ENCODE results near the gene STARD13. TPM values are rescaled to one million over a fixed set of nuclear protein-coding genes. Genes with fewer than 3 reads are reported as not detected.

STARD13 gene
- total RNA-seq, 2 experiments from 2014 or later: 0.30 to 0.31 TPM

DNA sequence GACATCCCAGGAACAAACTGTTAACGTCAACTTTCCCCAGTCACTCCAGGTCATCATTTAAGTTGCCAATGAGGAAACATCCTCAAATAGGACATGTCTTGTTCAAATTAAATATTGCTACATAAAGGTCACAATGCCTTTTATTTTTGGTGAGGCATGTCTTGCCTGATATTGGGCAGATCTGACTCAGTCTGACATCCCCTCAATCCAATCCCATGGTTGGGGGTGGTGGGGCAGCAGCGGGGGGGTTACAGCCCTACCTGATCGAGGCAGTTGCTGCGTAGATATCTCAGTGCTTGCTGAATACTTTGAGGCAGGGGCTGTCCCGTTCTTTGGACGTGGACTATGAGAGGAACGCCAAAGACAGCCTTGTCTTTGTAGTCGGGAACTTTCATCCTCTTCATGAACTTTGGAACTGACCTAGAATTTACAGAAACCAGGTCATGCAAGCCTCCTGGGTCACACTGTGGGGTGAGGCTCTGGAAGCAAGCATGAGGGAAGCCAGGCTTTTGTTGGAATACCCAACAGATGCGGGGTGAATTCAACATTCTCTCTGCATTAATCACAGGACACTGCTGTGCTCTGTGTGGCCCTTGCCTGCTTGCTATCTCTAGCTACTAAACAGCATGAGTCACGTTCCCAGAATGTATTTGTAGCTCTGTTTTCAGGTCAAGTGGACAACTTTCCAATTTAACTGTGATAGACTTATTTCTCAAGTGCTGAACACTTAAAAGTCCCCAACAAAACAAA is 159.6 kb downstream of the STARD13 start:
- Mint-ChIP-seq H3K27ac (no peak overlapping the region), H3K36me3 (ENCODE audit: low read depth) (no peaks in the 10 kb centered on the region), H3K4me1 (ENCODE audit: low read depth) (no peaks in the 10 kb centered on the region), H3K4me3 (no peak overlapping the region), H3K9me3 (no peaks in the 10 kb centered on the region), H3K27me3 (ENCODE audit: low read depth) (peaks cover 12% of the 10 kb centered on the region)
- CTCF ChIA-PET: no interaction called here
- intact Hi-C loops (cut with micrococcal nuclease): no loop called here
- DNase-seq: no peak

DNA sequence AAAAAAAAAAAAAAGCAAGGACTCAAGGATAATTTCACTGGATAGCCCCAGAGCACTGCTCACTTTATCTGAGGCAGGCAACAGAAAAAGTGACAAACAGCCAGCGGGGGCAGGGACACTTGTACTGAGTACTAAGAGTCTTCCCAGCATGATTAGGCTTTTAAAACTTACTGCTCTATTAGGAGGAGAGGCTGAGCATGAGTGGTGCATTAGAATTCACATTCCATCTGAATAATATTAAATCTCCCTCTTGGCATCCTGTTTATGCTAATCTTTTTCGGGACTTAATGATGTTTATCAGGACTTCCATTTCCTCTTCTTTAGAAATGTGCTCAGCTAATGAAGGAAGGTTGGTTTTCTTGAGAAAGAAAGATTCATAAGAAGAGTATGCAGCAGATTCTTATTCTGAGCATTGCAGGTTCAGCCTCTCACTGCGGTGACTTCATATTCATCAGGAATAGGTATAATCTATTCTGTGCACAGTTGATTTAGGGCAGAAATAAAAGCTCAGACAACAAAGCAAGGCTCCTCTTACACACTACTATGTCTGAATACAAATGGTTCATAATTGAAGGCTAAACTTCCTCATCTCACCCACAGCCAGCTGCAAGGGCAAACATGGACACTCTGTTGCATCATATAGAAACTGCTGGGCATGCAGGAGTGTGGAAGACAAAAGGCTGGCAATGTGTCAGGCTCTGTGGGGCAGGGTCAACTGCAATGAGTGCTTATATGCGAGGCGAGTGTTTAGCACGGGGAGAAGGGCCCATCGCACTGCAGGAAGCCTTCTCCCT is 162.3 kb downstream of the STARD13 start:
- CTCF ChIA-PET: no interaction called here
- peaks cover 14% of the 10 kb centered on the region for H3K27me3 Mint-ChIP-seq (ENCODE audit: low read depth)
- no peak overlapping the region for H3K4me3 Mint-ChIP-seq
- intact Hi-C loops (cut with micrococcal nuclease): no loop called here
- H3K9me3 Mint-ChIP-seq: no peaks in the 10 kb centered on the region
- H3K27ac Mint-ChIP-seq: no peak overlapping the region
- H3K36me3 Mint-ChIP-seq (ENCODE audit: low read depth): no peaks in the 10 kb centered on the region
- no peaks in the 10 kb centered on the region for H3K4me1 Mint-ChIP-seq (ENCODE audit: low read depth)
- DNase-seq: no peak

DNA sequence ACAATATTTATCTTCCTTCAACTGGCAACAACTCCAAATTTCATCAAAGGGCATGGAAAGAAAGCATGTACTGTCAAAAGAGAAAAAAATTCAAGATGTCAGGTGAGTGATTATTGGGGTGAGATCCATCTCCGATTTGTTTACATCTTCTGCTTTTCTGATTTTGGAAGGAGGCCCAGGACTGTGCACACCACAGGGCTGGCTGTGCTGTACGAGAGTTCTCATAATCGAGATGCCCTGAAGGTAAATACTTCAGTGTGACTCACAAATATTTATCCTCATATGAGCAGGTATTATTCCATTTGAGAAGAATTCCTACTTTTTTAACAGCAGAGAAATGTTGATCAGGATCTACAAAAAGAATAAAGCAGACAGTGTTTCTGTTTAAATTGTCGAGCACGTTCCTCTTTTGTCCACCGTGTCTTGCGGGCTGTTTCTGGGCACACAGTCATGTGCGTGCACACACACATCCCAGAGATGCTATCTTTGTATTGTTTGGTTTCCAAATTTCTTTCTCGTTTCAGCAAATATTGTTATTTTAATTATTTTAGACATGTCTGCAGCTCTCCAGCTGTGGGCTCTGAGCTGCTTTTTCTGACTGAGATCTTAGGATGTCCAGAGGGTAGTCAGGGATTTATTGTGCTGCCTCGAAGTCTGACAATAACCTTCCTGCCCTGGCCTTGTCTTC is 165.6 kb downstream of the STARD13 start:
- Mint-ChIP-seq H3K4me3 (no peak overlapping the region), H3K36me3 (ENCODE audit: low read depth) (no peaks in the 10 kb centered on the region), H3K4me1 (ENCODE audit: low read depth) (no peaks in the 10 kb centered on the region), H3K27ac (no peak overlapping the region), H3K27me3 (ENCODE audit: low read depth) (peaks cover 14% of the 10 kb centered on the region), H3K9me3 (no peaks in the 10 kb centered on the region)
- DNase-seq: no peak
- CTCF ChIA-PET: no interaction called here
- intact Hi-C loops (cut with micrococcal nuclease): no loop called here

DNA sequence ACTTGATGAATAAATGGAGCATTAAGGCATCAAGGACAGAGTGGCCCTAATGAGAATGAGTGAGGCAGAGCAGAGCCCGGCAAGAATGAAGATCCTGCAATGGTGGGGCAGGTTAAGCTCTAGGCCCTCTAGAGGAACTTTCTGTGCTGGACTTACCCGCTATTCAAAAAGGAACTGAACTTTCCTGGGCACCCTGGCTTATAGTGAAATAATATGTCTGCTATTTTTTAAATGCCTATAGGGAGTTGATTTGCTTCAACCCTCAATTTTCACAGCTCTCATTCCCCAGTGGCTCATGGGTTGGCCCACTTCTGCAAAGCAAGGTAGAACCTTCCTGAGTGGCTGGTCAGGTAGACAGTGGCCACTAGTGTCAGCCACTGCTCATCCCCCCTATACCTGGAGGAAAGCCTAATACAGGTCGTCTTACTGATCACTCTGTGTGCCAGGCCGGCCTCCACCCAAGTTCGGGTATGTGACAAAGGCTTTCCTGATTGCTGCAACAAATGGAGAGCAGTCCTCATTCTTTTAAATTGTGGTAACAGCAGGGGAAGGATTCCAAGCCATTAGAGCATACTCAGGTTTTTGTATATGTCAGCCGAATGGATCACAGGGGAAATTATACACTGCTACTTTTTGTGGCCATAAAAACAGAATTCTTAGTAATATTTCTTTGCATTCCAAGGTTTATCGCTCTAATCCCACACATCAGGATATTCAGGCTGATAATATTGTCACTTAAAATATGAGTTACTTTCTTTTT is 166.4 kb downstream of the STARD13 start:
- no peak overlapping the region for H3K4me3 Mint-ChIP-seq
- H3K27me3 Mint-ChIP-seq (ENCODE audit: low read depth): peaks cover 14% of the 10 kb centered on the region
- no peak overlapping the region for H3K27ac Mint-ChIP-seq
- DNase-seq: no peak
- H3K4me1 Mint-ChIP-seq (ENCODE audit: low read depth): no peaks in the 10 kb centered on the region
- CTCF ChIA-PET: no interaction called here
- H3K9me3 Mint-ChIP-seq: no peaks in the 10 kb centered on the region
- H3K36me3 Mint-ChIP-seq (ENCODE audit: low read depth): no peaks in the 10 kb centered on the region
- intact Hi-C loops (cut with micrococcal nuclease): no loop called here

DNA sequence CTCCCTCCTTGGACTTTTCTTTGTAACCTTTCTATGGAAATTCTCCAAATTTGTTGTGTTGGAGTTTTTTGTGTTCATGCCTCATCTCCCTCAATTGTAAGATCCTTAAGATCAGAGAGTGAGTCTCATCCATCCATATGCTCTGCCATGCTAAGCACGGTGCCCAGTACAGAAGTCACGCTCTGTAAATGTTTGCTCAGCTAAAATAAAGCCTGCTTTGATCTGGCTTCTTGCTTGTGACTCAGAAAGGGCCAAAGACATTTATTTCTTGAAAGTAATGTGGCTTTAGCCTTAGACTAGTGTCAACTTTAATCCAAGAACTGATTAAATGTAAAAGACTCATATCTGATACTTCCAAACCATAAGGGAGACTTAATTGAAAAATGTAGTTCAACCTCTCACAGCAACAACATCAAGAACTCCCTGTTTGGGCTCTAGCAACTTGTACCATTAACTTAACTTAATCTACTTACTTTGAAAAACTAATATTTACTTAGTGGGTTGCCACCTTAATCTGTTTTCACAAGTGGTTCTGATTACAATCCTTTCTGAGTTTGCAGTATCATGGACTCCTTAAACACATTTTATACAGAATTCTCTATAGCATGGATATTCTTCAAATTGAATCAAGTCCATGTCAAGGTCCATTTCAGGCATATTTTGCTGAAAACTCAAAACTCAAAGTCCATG is 169.1 kb downstream of the STARD13 start:
- no peak for DNase-seq
- intact Hi-C loops (cut with micrococcal nuclease): no loop called here
- no peak overlapping the region for H3K27ac Mint-ChIP-seq
- H3K4me3 Mint-ChIP-seq: no peak overlapping the region
- CTCF ChIA-PET: no interaction called here
- H3K9me3 Mint-ChIP-seq: no peaks in the 10 kb centered on the region
- peaks cover 16% of the 10 kb centered on the region for H3K27me3 Mint-ChIP-seq (ENCODE audit: low read depth)
- no peaks in the 10 kb centered on the region for H3K4me1 Mint-ChIP-seq (ENCODE audit: low read depth)
- H3K36me3 Mint-ChIP-seq (ENCODE audit: low read depth): no peaks in the 10 kb centered on the region

DNA sequence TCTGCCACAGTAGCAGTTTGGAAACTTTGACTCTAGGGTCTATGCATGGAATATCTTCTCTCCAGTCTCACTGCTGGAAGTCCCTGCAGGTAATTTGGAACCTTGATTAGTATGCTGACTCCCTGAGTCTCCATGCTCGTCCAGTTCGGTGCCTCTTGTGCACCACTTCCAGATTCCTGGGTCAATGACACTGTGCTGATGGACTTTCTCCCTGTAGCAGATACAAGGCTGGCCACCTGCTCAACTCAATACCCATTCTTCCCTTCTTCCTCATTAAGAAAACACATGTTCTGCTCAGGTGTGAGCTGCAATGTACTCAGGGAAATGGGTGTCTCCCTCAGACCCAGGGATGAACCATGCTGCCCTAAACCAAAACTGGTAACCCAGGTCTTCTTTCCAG is 170.3 kb downstream of the STARD13 start:
- H3K4me3 Mint-ChIP-seq: no peak overlapping the region
- H3K4me1 Mint-ChIP-seq (ENCODE audit: low read depth): no peaks in the 10 kb centered on the region
- intact Hi-C loops (cut with micrococcal nuclease): no loop called here
- CTCF ChIA-PET: no interaction called here
- H3K9me3 Mint-ChIP-seq: no peaks in the 10 kb centered on the region
- peaks cover 13% of the 10 kb centered on the region for H3K27me3 Mint-ChIP-seq (ENCODE audit: low read depth)
- H3K36me3 Mint-ChIP-seq (ENCODE audit: low read depth): no peaks in the 10 kb centered on the region
- H3K27ac Mint-ChIP-seq: no peak overlapping the region
- DNase-seq: no peak

DNA sequence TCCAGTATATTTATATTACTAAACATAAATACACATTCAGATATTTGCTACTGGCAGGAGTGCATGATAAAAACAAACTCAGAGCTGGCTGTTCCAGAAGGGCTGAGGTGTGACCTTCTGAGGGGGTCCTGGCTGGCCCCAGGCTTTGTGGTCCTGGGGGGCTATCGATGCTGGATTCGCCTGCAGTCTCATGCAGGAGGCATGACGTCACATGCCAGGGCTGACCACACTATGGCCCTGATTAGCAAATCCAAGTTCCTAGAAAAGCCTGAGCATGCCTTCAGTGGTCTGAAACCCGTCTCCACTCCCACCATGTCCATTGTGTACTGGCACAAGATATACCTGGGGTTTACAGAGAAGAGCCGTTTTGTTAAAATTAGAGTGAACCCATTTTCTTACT is 171.4 kb downstream of the STARD13 start:
- DNase-seq: no peak
- H3K4me3 Mint-ChIP-seq: no peak overlapping the region
- H3K27ac Mint-ChIP-seq: no peak overlapping the region
- H3K4me1 Mint-ChIP-seq (ENCODE audit: low read depth): no peaks in the 10 kb centered on the region
- H3K27me3 Mint-ChIP-seq (ENCODE audit: low read depth): peaks cover 13% of the 10 kb centered on the region
- H3K36me3 Mint-ChIP-seq (ENCODE audit: low read depth): no peaks in the 10 kb centered on the region
- CTCF ChIA-PET: no interaction called here
- no peaks in the 10 kb centered on the region for H3K9me3 Mint-ChIP-seq
- intact Hi-C loops (cut with micrococcal nuclease): no loop called here

GRCh38 chr13:33112766-33113165 is 172.8 kb downstream of the STARD13 start:
- H3K9me3 Mint-ChIP-seq: no peaks in the 10 kb centered on the region
- intact Hi-C loops (cut with micrococcal nuclease): no loop called here
- no peak overlapping the region for H3K27ac Mint-ChIP-seq
- DNase-seq: no peak
- H3K4me1 Mint-ChIP-seq (ENCODE audit: low read depth): no peaks in the 10 kb centered on the region
- H3K27me3 Mint-ChIP-seq (ENCODE audit: low read depth): peaks cover 16% of the 10 kb centered on the region
- H3K36me3 Mint-ChIP-seq (ENCODE audit: low read depth): no peaks in the 10 kb centered on the region
- CTCF ChIA-PET: no interaction called here
- no peak overlapping the region for H3K4me3 Mint-ChIP-seq

DNA sequence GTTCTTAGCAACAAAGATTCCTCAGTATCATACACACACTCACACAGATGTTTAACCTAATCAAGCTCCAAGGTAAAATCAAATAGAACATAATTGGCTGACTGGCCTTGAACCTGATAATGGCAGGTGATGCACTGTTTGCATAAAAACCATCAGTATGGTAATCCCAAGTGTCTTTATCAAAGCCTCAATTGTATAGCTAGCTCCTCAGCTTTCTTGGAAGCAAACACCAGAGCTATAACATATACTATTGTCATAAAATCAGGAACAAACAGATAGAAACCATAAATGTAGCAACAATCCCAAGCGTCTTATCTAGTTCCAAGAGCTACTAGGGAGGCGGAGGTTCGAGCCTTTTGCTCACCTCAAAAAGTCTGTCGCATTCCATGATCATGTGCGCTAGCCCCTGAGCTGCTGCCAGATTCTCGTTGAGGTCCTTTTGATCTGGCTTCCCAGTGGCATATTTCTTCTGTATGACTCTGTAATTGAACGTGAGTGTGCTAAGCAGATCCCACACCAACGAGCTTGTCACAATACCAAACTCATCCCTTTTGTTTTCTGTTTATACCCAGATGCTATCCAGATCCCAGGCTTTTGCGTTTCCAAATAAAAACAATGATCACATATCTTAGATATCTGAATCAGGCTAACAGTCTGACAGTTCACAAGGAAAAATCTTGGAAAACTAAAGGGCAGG is 174.0 kb downstream of the STARD13 start:
- H3K27me3 Mint-ChIP-seq (ENCODE audit: low read depth): peaks cover 21% of the 10 kb centered on the region
- intact Hi-C loops (cut with micrococcal nuclease): no loop called here
- H3K36me3 Mint-ChIP-seq (ENCODE audit: low read depth): no peaks in the 10 kb centered on the region
- no peaks in the 10 kb centered on the region for H3K4me1 Mint-ChIP-seq (ENCODE audit: low read depth)
- H3K4me3 Mint-ChIP-seq: no peak overlapping the region
- H3K9me3 Mint-ChIP-seq: no peaks in the 10 kb centered on the region
- CTCF ChIA-PET: no interaction called here
- no peak for DNase-seq
- no peak overlapping the region for H3K27ac Mint-ChIP-seq

DNA sequence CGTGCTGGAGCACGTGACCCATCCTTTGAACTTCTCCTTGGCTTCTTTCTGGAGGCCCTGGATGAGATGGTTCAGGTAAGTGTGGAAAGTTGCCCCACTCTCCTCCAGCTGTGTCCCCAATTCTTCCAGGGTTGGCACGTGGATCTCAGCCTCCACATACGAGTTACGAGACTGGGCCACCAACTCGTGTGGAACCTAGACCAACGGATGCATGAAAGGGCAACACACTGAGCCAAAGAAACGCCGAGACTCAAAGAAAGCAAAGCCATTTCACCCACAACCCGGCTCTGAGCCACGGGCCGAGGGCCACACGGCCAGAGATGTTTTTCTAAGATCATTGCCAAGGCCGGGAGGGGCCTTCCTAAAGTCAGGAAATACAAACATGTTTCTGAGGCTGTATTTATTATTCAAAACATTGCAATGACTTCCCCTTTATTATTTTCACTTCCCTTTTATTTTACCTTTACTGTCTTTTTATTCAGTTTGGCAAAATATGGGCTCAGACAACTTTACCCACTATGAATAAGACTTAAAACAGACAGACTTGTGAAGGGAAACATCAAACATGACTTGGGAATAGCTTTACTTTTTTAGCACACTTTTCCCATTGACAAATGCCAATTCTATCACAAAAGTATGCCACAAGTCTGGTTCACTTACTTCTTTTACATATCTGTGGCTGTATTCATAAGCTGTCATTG is 174.7 kb downstream of the STARD13 start:
- CTCF ChIA-PET: no interaction called here
- DNase-seq: no peak
- Mint-ChIP-seq H3K4me1 (ENCODE audit: low read depth) (no peaks in the 10 kb centered on the region), H3K4me3 (no peak overlapping the region), H3K9me3 (no peaks in the 10 kb centered on the region), H3K36me3 (ENCODE audit: low read depth) (no peaks in the 10 kb centered on the region), H3K27me3 (ENCODE audit: low read depth) (peaks cover 26% of the 10 kb centered on the region), H3K27ac (no peak overlapping the region)
- intact Hi-C loops (cut with micrococcal nuclease): no loop called here

DNA sequence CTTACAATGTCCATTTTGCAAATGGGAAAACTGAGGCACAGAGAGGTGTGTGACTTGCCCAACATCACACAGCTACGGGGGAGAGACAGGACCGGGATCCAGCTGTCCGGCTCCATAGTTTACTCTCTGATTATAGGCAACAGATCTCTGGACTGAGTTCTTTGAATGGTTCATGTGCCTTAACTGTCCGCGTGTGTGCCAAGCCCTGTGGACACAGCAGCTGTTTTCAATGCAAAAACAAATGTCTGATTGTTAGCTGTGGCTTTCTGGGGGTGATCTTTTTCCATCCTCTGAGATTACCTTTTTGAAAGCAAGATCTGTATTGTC is 175.2 kb downstream of the STARD13 start:
- DNase-seq: no peak
- Mint-ChIP-seq H3K4me3 (no peak overlapping the region), H3K27me3 (ENCODE audit: low read depth) (peaks cover 26% of the 10 kb centered on the region), H3K4me1 (ENCODE audit: low read depth) (no peaks in the 10 kb centered on the region), H3K9me3 (no peaks in the 10 kb centered on the region), H3K27ac (no peak overlapping the region), H3K36me3 (ENCODE audit: low read depth) (no peaks in the 10 kb centered on the region)
- CTCF ChIA-PET: no interaction called here
- intact Hi-C loops (cut with micrococcal nuclease): no loop called here
